GM19193 (cell line): Measurements from ENCODE around the gene LRRC4C.

ENCODE experiments used
- POLR2A ChIP-seq: IDR thresholded peaks from 4 replicates; pipeline ENCODE4 v1.6.1; 2011; ENCODE audit not compliant: insufficient read depth, insufficient read length; ENCODE audit errors: extremely low read depth

Gene LRRC4C

GRCh38 chr11:40183073-40184064 lies 1276.1 kb downstream of the LRRC4C start:
- TF ChIP-seq POLR2A, result no peak

- no peak for TF ChIP-seq POLR2A
Measured at GRCh38 chr11:40179541-40179940, 1279.9 kb downstream of the LRRC4C start.

- TF ChIP-seq POLR2A, result no peak
Measured at GRCh38 chr11:40178470-40178869, 1281.0 kb downstream of the LRRC4C start.

- no peak for TF ChIP-seq POLR2A
Measured at GRCh38 chr11:40175980-40176379, 1283.5 kb downstream of the LRRC4C start.

- TF ChIP-seq POLR2A, result no peak
Measured at GRCh38 chr11:40170078-40170477, 1289.4 kb downstream of the LRRC4C start.

GRCh38 chr11:40168414-40168813 lies 1291.0 kb downstream of the LRRC4C start:
- TF ChIP-seq POLR2A, result no peak

- no peak for TF ChIP-seq POLR2A
Measured at GRCh38 chr11:40166892-40167291, 1292.6 kb downstream of the LRRC4C start.

GRCh38 chr11:40162901-40163883 lies 1296.3 kb downstream of the LRRC4C start:
- no peak for TF ChIP-seq POLR2A

- no peak for TF ChIP-seq POLR2A
Measured at GRCh38 chr11:40161854-40162410, 1297.5 kb downstream of the LRRC4C start.

- TF ChIP-seq POLR2A, result no peak
Measured at GRCh38 chr11:40160418-40160817, 1299.0 kb downstream of the LRRC4C start.

- no peak for TF ChIP-seq POLR2A
Measured at GRCh38 chr11:40149721-40150120, 1309.7 kb downstream of the LRRC4C start.

- no peak for TF ChIP-seq POLR2A
Measured at GRCh38 chr11:40140560-40140959, 1318.9 kb downstream of the LRRC4C start.

- no peak for TF ChIP-seq POLR2A
Measured at GRCh38 chr11:40139536-40139935, 1319.9 kb downstream of the LRRC4C start.

- TF ChIP-seq POLR2A, result no peak
Measured at GRCh38 chr11:40139066-40139465, 1320.4 kb downstream of the LRRC4C start.
